ENCODE measurements around the gene ACCS. TPM values are rescaled to one million over a fixed set of nuclear protein-coding genes. Genes with fewer than 3 reads are reported as not detected.

Gene ACCS
- total and polyA plus RNA-seq, 2 donors (not counting 3 experiments of a cell fraction or from before 2014, with no cell fraction given): 8.6 to 22.7 TPM

GRCh38 chr11:44018829-44019228 lies 47.2 kb upstream of the ACCS start:
- no peak overlapping the region for H3K4me3 ChIP-seq (replicated peaks in 1 of 3; ENCODE audit: insufficient read depth in 1 of 3, low read depth in 1 of 3, low read length in 3 of 3)
- H3K9me3 ChIP-seq (replicated peaks; ENCODE audit: control insufficient read depth, insufficient read depth, low read length): no peaks in the 10 kb centered on the region
- no peaks in the 10 kb centered on the region for H3K79me2 ChIP-seq (ENCODE audit: control insufficient read depth, insufficient read depth, low read length)
- FAIRE-seq (no peak), DNase-seq (ENCODE audit: low read depth, low spot score) (no peak)
- H4K20me1 ChIP-seq (replicated peaks; ENCODE audit: control insufficient read depth, extremely low read depth, insufficient read depth, low read length): no peaks in the 10 kb centered on the region
- no TSS peak for BruUV-seq (replicated peaks)
- no peak overlapping the region for H3K9ac ChIP-seq (replicated peaks; ENCODE audit: extremely low read depth, insufficient read depth, low read length)
- TF ChIP-seq FOS (IDR thresholded peaks at IDR 0.05; ENCODE audit: borderline replicate concordance, insufficient read depth, low read length) (no peak), JUN (IDR thresholded peaks at IDR 0.05; ENCODE audit: borderline replicate concordance, insufficient read depth, insufficient read length, low read depth) (no peak), POLR2AphosphoS5 (IDR thresholded peaks at IDR 0.05; ENCODE audit: insufficient read depth, low read depth, low read length) (no peak), CTCF (IDR thresholded peaks at IDR 0.05; ENCODE audit: extremely low read depth in 1 of 2, insufficient read depth in 1 of 2, low read depth in 1 of 2, low read length in 2 of 2) (no peak), MYC (IDR thresholded peaks at IDR 0.05; ENCODE audit: low read depth, low read length) (no peak), EZH2 (IDR thresholded peaks at IDR 0.05; ENCODE audit: borderline replicate concordance, low read depth, low read length, severe bottlenecking) (no peak), MAX (IDR thresholded peaks at IDR 0.05; ENCODE audit: insufficient read depth, insufficient read length) (no peak)
- no peaks in the 10 kb centered on the region for H3K36me3 ChIP-seq (ENCODE audit: control insufficient read depth in 2 of 2, extremely low read depth in 1 of 2, insufficient read depth in 2 of 2, low read length in 2 of 2)
- ChIA-PET CTCF (no interaction called here), POLR2A (no interaction called here)
- no peak overlapping the region for H3K4me2 ChIP-seq (ENCODE audit: insufficient read depth, low read length)
- peaks cover 7 to 22% of the 10 kb centered on the region in 2 experiments for H3K27me3 ChIP-seq (ENCODE audit: control insufficient read depth in 2 of 2, insufficient read depth in 2 of 2, low read length in 2 of 2)
- dilution Hi-C loops (cut with MboI; ENCODE audit: extremely low pct_ligation_motif_present, low sequenced_read_pairs) (no loop called here), intact Hi-C loops (cut with micrococcal nuclease) (no loop called here)
- no peaks in the 10 kb centered on the region for H3K4me1 ChIP-seq (ENCODE audit: control insufficient read depth, extremely low read depth, insufficient read depth, low read length)
- no peak overlapping the region for H2AFZ ChIP-seq (ENCODE audit: low read depth, low read length)
- no peak overlapping the region for H3K27ac ChIP-seq (ENCODE audit: insufficient read depth, low read depth, low read length)
- no peaks in the 10 kb centered on the region for H3K9me1 ChIP-seq (replicated peaks; ENCODE audit: control insufficient read depth, extremely low read depth, insufficient read depth, low read length)
